GM12874 (cell line): ENCODE results near the gene SERINC3.

Experiments used
- CTCF ChIP-seq: IDR thresholded peaks from 2 replicates; pipeline ENCODE4 v1.5.1; 2011; ENCODE audit warnings: low read depth, mild to moderate bottlenecking, control low read depth, low read length, moderate library complexity; ENCODE audit not compliant: insufficient read depth

SERINC3 gene

GRCh38 chr20:44461803-44462174, 60.1 kb downstream of the SERINC3 start:
- no peak for TF ChIP-seq CTCF

- TF ChIP-seq CTCF = no peak
Observed at GRCh38 chr20:44461142-44461802, 60.6 kb downstream of the SERINC3 start.

GRCh38 chr20:44460795-44461141, 61.1 kb downstream of the SERINC3 start:
- TF ChIP-seq CTCF = peak; percentile 18; the same call in 1 of the 2 replicates

- TF ChIP-seq CTCF = no peak
Observed at GRCh38 chr20:44459271-44459670, 62.6 kb downstream of the SERINC3 start.

- TF ChIP-seq CTCF = no peak
Observed at GRCh38 chr20:44457016-44457415, 64.9 kb downstream of the SERINC3 start.

- no peak for TF ChIP-seq CTCF
Observed at GRCh38 chr20:44456611-44457010, 65.3 kb downstream of the SERINC3 start.

- no peak for TF ChIP-seq CTCF
Observed at GRCh38 chr20:44455126-44455525, 66.7 kb downstream of the SERINC3 start.

- no peak for TF ChIP-seq CTCF
Observed at GRCh38 chr20:44454306-44454963, 67.4 kb downstream of the SERINC3 start.
